Measurements from ENCODE around the gene MED13.

- TF ChIP-seq, protein P1, sequence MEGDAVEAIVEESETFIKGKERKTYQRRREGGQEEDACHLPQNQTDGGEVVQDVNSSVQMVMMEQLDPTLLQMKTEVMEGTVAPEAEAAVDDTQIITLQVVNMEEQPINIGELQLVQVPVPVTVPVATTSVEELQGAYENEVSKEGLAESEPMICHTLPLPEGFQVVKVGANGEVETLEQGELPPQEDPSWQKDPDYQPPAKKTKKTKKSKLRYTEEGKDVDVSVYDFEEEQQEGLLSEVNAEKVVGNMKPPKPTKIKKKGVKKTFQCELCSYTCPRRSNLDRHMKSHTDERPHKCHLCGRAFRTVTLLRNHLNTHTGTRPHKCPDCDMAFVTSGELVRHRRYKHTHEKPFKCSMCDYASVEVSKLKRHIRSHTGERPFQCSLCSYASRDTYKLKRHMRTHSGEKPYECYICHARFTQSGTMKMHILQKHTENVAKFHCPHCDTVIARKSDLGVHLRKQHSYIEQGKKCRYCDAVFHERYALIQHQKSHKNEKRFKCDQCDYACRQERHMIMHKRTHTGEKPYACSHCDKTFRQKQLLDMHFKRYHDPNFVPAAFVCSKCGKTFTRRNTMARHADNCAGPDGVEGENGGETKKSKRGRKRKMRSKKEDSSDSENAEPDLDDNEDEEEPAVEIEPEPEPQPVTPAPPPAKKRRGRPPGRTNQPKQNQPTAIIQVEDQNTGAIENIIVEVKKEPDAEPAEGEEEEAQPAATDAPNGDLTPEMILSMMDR (conservative IDR thresholded peaks at IDR 0.05), result no peak
- no peak for TF ChIP-seq EZH2 (IDR thresholded peaks at IDR 0.05; ENCODE audit: low read depth)
Observed at GRCh38 chr17:62089334-62089733, 24.3 kb upstream of the MED13 start.

Data from PC-9 (cell line).